Measurements from ENCODE around the gene MAP1LC3B.

The MAP1LC3B gene

GRCh38 chr16:87391950-87392820 lies at the start of gene MAP1LC3B:
Gene MAP1LC3B (plus strand): TSS chr16:87392336. CDS start chr16:87392428, 92 bp downstream.
- peak; percentile 80 to 93 for DNase-seq

GRCh38 chr16:87342504-87342903 lies 49.6 kb upstream of the MAP1LC3B start:
- no peak for DNase-seq

GRCh38 chr16:87342978-87343752 lies 49.0 kb upstream of the MAP1LC3B start:
- DNase-seq: no peak

- DNase-seq: no peak
Observed at GRCh38 chr16:87343753-87344050, 48.4 kb upstream of the MAP1LC3B start.

GRCh38 chr16:87344165-87344930 lies 47.8 kb upstream of the MAP1LC3B start:
- DNase-seq: no peak

GRCh38 chr16:87344931-87345631 lies 47.1 kb upstream of the MAP1LC3B start:
- DNase-seq: no peak

GRCh38 chr16:87345726-87346424 lies 46.3 kb upstream of the MAP1LC3B start:
- DNase-seq: no peak

GRCh38 chr16:87346517-87347060 lies 45.5 kb upstream of the MAP1LC3B start:
- no peak for DNase-seq

- no peak for DNase-seq
Observed at GRCh38 chr16:87347932-87348615, 44.1 kb upstream of the MAP1LC3B start.

- no peak for DNase-seq
Observed at GRCh38 chr16:87348616-87349157, 43.4 kb upstream of the MAP1LC3B start.

GRCh38 chr16:87350031-87350430 lies 42.1 kb upstream of the MAP1LC3B start:
- DNase-seq: no peak

- no peak for DNase-seq
Observed at GRCh38 chr16:87350681-87351319, 41.3 kb upstream of the MAP1LC3B start.

- DNase-seq: no peak
Observed at GRCh38 chr16:87351320-87351698, 40.8 kb upstream of the MAP1LC3B start.

- DNase-seq: no peak
Observed at GRCh38 chr16:87352818-87353217, 39.3 kb upstream of the MAP1LC3B start.

GRCh38 chr16:87353613-87354012 lies 38.5 kb upstream of the MAP1LC3B start:
- DNase-seq: no peak

GRCh38 chr16:87356491-87356853 lies 35.7 kb upstream of the MAP1LC3B start:
- no peak for DNase-seq

GRCh38 chr16:87358250-87358649 lies 33.9 kb upstream of the MAP1LC3B start:
- no peak for DNase-seq

- DNase-seq: no peak
Observed at GRCh38 chr16:87358696-87359095, 33.4 kb upstream of the MAP1LC3B start.

GRCh38 chr16:87359121-87359520 lies 33.0 kb upstream of the MAP1LC3B start:
- DNase-seq: no peak

GRCh38 chr16:87360862-87361610 lies 31.1 kb upstream of the MAP1LC3B start:
- DNase-seq: no peak

Measured in NCI-H1930 (cell line).